Right lobe of liver (tissue), 6 donors: Measurements from ENCODE around the gene ITPR2. TPM values are rescaled to one million over a fixed set of nuclear protein-coding genes. Genes with fewer than 3 reads are reported as not detected.

Experiments used
- ATAC-seq, 4 donors: fragments of 200-7000 bp; cut with Tn5 transposase; one replicate each; pipeline ENCODE4 v1.9.1; 2020; ENCODE audit warnings: mild to moderate bottlenecking in 4 of 4, moderate library complexity in 4 of 4
- DNase-seq, 3 donors: peaks; one replicate each; pipeline ENCODE4 v3.0.0-alpha.2; 2020
- H3K27ac ChIP-seq, 3 donors: fragments of 200-600 bp; one replicate each; pipeline ENCODE4 v1.8.0; 2022
- H3K27me3 ChIP-seq, 2 donors: fragments of 200-600 bp; one replicate each; pipeline ENCODE4 v1.8.0; 2022
- H3K36me3 ChIP-seq, 4 donors: fragments of 200-600 bp; sonication (generic) in 1 of 4; one replicate each; pipeline versions ENCODE4 v1.5.1 to v1.8.0; 2017 to 2022; ENCODE audit warnings: control low read depth in 1 of 4
- H3K4me1 ChIP-seq, 4 donors: fragments of 200-600 bp; sonication (generic) in 1 of 4; one replicate each; pipeline versions ENCODE4 v1.5.1 to v1.8.0; 2017 to 2022; ENCODE audit warnings: control low read depth in 1 of 4
- H3K4me3 ChIP-seq, 3 donors: fragments of 200-600 bp; one replicate each; pipeline ENCODE4 v1.8.0; 2022
- H3K9me3 ChIP-seq, 4 donors: fragments of 200-600 bp; sonication (generic) in 1 of 4; one replicate each; pipeline versions ENCODE4 v1.5.1 to v1.8.0; 2017 to 2022; ENCODE audit warnings: control low read depth in 1 of 4
- CTCF ChIP-seq, 4 donors: fragments of 200-600 bp in 3 of 4; fragments of 450-650 bp in 1 of 4; IDR thresholded peaks; one replicate each; pipeline versions ENCODE4 v1.5.1 to v1.8.0; 2016 to 2022; ENCODE audit warnings: antibody characterized with exemption in 4 of 4, mild to moderate bottlenecking in 2 of 4
- POLR2A ChIP-seq: fragments of 450-650 bp; IDR thresholded peaks from one replicate; pipeline ENCODE4 v1.6.1; 2017; ENCODE audit warnings: antibody characterized with exemption, mild to moderate bottlenecking
- WGBS: methylation state at CpG from one replicate; pipeline ENCODE4 v1.1.6; 2018; ENCODE audit warnings: low coverage, low lambda C conversion rate; ENCODE audit not compliant: insufficient coverage; ENCODE audit errors: missing lambda C conversion rate; 5-methylcytosine and 5-hydroxymethylcytosine counted together
- intact Hi-C, 2 donors: fragments of 100-400 bp; cut with DNase I; formaldehyde crosslinking; loops; one replicate each; pipeline versions ENCODE4 v1.11.2 to v1.14.1; 2022
- total RNA-seq, 6 experiments: library from RNA; depleted of rRNA in 2 of 6; stranded (reverse); fragments of >200 nt in 2 of 6; fragmentation: NEBNext Ultra II Directional in 3 of 6; extraction: Animal tissue kit (Norgen Biotek cat#: 25700) in 3 of 6; gene quantifications; one replicate each; pipeline versions ENCODE4 v1.1.0 to v1.2.4, GENCODE V29; 2016 to 2023
- donor health status: DM: no; HTN: yes; CAD: no.
- donor health status: DM: no; HTN: no; CAD: no.
- donor health status: DM: no; HTN: no; CAD: no.
- donor health status: DM: no; HTN: yes; CAD: no.
- donor health status: DM: no; HTN: yes; CAD: no.

The ITPR2 gene
- total RNA-seq, 6 experiments from 2014 or later = 39.3 to 114 (median 57.2) TPM

GRCh38 chr12:26768611-26769603 is 64.1 kb downstream of the ITPR2 start:
- DNase-seq = peak in 1 of 3 donors; percentile 50
- peaks cover 0 to 5% (median 1%) of the 10 kb centered on the region in 4 donors for H3K36me3 ChIP-seq
- WGBS = 22% methylated on average over 1 of the region's 1 CpG
- peaks cover 0 to 59% (median 18%) of the 10 kb centered on the region in 4 donors for H3K4me1 ChIP-seq
- intact Hi-C loops = no loop called here
- TF ChIP-seq CTCF (IDR thresholded peaks at IDR 0.05) = no peak
- no peak for TF ChIP-seq POLR2A
- H3K27me3 ChIP-seq = no peaks in the 10 kb centered on the region
- peak; percentile 81 to 90 (median 84) for ATAC-seq
- peak overlapping the region in 2 of 3 donors; percentile 3 to 28 for H3K4me3 ChIP-seq
- H3K27ac ChIP-seq = peak overlapping the region in 2 of 3 donors; percentile 52 to 53
- H3K9me3 ChIP-seq = no peaks in the 10 kb centered on the region

- TF ChIP-seq CTCF (IDR thresholded peaks at IDR 0.05) (no peak), POLR2A (no peak)
- H3K27me3 ChIP-seq = no peaks in the 10 kb centered on the region
- no peaks in the 10 kb centered on the region for H3K9me3 ChIP-seq
- no peak overlapping the region for H3K4me3 ChIP-seq
- 42% methylated on average over 4 of the region's 4 CpGs for WGBS
- intact Hi-C loops = no loop called here
- no peak for ATAC-seq
- H3K36me3 ChIP-seq = peaks cover 0 to 5% (median 1%) of the 10 kb centered on the region in 4 donors
- peak overlapping the region in 1 of 3 donors; percentile 10 for H3K27ac ChIP-seq
- peaks cover 0 to 56% (median 20%) of the 10 kb centered on the region in 4 donors for H3K4me1 ChIP-seq
- no peak for DNase-seq
Observed at GRCh38 chr12:26767865-26768264, 65.1 kb downstream of the ITPR2 start.

- H3K36me3 ChIP-seq = peaks cover 0 to 5% (median 1%) of the 10 kb centered on the region in 4 donors
- H3K9me3 ChIP-seq = no peaks in the 10 kb centered on the region
- TF ChIP-seq POLR2A (no peak), CTCF (IDR thresholded peaks at IDR 0.05) (peak in 3 of 4 donors; percentile 11 to 36 (median 20))
- DNase-seq (no peak), ATAC-seq (peak; percentile 25 to 63 (median 42))
- intact Hi-C loops = no loop called here
- H3K27me3 ChIP-seq = no peaks in the 10 kb centered on the region
- H3K27ac ChIP-seq = peak overlapping the region in 1 of 3 donors; percentile 30
- 60% methylated on average over 1 of the region's 1 CpG for WGBS
- H3K4me1 ChIP-seq = peaks cover 0 to 54% (median 20%) of the 10 kb centered on the region in 4 donors
- H3K4me3 ChIP-seq = no peak overlapping the region
Observed at GRCh38 chr12:26767116-26767515, 65.9 kb downstream of the ITPR2 start.

- 100% methylated on average over 1 of the region's 1 CpG for WGBS
- peaks cover 0 to 5% (median 1%) of the 10 kb centered on the region in 4 donors for H3K36me3 ChIP-seq
- intact Hi-C loops = no loop called here
- no peaks in the 10 kb centered on the region for H3K27me3 ChIP-seq
- no peak overlapping the region for H3K4me3 ChIP-seq
- H3K9me3 ChIP-seq = no peaks in the 10 kb centered on the region
- no peak for TF ChIP-seq POLR2A
- no peak for TF ChIP-seq CTCF (IDR thresholded peaks at IDR 0.05)
- H3K27ac ChIP-seq = no peak overlapping the region
- no peak for ATAC-seq
- no peak for DNase-seq
- peaks cover 0 to 50% (median 8%) of the 10 kb centered on the region in 4 donors for H3K4me1 ChIP-seq
Observed at GRCh38 chr12:26762186-26762585, 70.8 kb downstream of the ITPR2 start.
